Dermis blood vessel endothelial cell (primary cell): ENCODE results near the gene USP40. TPM values are rescaled to one million over a fixed set of nuclear protein-coding genes. Genes with fewer than 3 reads are reported as not detected.

Source experiments
- DNase-seq: peaks from one replicate; pipeline ENCODE4 v3.0.0; 2010
- total RNA-seq: library from RNA; depleted of rRNA; stranded (reverse); fragments of >200 nt; gene quantifications from 2 replicates; pipeline ENCODE4 v1.2.3, GENCODE V29; 2014

Gene USP40
- total RNA-seq, 1 donor from 2014 or later: 21.3 TPM

DNA sequence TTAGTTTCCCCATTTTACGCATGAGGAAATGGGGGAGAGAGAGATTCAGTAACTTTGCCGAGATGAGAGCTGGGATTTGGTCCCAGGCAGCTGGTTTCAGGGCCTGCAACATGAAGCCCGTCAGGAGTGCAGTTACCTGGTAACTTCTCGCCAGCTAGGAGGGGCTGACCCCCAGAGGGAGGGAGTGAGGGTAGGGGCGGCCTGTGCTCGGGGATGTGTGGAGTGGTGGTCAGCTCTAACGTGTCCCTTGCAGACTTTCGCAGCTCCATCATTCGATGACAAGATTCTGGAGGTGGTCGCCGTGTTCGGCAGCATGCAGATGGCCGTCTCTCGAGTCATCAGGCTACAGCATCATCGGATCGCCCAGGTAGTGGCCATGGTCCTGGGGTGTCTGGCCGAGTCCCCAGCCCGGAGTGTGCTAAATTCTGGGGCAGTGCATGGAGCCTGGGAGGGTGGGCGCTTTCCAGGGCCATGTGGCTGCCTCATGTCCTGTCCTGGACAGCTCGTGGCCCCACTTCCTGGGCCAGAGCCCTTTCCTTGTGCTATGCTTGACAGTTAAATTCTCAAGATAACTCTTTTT is 108.5 kb downstream of the USP40 start:
- no peak for DNase-seq

- no peak for DNase-seq
Measured at GRCh38 chr2:233457356-233457755, 109.2 kb downstream of the USP40 start.

DNA sequence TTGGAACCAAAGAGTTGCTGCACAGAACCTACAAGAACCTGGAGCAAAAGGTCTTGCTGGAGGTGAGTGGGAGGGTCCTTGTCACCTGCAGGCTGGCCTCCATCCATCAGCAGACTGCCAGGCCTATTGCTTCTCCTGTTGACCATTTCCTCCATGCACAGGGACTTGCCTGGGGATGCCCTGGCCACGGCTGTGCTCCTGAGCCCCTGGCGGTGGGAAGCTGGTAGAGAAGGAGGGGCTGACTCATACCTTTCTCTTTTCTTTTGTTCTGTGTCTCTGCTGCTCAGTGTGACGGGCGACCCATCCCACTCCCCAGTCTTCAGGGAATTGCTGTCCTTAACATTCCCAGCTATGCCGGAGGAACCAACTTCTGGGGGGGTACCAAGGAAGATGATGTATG is 109.6 kb downstream of the USP40 start:
- no peak for DNase-seq

DNA sequence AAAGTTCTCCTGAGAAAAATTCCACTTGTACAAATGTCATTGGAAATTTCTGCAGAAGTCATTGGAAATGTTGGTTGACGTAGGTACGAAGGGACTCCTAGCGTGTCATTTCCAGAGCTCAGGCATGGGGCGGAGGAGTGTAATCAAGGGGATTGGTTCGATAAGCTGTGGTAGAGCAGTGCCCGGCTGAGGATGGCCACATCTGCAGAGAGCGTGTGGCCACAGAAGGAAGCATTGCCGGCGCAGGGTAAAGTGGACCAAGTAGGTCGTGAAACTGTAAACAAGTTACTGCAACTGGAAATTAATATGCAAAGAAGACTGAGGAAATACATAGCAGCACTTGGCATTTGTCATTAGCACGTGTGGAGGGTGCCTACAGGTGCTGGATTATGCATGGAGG is 110.5 kb downstream of the USP40 start:
- DNase-seq: no peak

DNA sequence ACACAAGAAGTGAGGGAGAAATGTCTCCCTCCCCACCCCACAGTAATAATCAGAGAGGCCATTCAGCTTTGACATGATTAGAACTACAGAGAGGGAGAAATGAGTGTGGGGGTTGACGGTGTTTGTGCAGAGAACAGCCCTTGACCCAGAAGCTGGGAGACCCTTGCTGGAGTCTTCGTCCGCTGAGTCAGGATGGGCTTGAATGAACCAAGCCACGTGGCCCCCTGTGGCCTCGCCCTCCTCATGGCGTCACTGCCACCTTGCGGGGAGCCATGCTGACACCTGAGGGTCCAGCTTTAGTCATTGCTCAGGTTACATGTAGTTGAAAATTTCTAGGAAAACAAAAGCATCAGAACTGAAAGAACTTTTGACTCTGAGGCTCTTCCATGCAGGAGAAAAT is 111.1 kb downstream of the USP40 start:
- DNase-seq: no peak

DNA sequence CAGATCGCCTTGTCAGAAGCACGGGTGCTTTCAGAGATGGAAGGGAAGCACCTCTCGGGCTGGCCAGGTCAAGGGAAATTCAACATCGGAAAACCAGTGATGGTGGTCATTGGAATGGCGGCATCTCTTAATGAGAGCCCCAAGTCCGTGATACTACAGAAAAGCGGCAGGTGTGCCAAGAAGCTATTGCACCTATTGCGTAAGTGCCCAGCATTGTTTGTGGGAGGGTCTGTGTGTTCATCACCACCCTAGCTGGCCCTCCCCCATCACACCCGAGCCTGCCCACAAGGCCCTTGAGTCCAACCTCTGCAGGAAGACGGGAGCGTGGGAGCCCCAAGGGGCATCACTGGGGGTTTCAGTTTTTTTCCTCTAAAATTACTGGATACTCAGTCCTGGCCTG is 111.6 kb downstream of the USP40 start:
- no peak for DNase-seq

GRCh38 chr2:233453916-233454315 is 112.7 kb downstream of the USP40 start:
- DNase-seq: no peak

DNA sequence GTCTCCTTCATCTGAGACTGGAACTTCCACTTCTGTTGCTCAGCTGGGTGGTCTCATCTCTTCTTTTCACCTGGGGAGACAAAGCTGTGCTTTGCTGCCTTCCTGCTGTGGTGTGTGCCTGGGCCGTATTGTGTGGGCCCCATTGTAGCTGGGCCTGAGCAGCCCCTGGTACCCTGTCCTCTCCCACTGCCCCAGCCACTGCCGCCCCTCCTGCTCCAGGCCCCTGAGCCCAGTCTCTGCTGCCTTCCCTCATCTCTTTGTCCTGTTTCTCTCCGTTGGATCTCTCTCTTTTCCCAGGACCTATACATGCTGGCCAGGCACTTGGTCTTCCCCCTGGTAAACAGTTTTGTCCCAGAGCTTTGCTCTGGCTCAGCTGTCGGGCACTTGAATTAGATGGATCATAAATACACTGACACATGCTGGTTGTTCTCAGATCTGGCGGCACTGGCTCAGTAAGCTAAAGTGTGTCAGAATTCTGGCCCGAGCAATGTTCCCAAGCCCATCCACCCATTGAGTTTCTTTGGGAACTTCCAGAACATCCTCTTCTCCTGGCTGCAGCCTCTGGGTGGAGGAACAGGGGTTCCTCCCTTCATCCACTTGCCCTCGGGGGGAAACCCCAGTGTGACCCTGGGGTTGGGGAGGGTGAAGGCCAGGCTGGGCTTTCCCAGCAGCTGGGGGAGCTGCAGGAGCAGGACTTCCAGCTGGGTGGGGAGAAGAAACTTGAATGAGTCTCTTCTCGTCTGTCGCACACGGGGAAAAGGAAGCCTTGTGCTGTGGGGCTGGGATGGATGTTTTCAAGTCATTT is 113.3 kb downstream of the USP40 start:
- DNase-seq: no peak

- no peak for DNase-seq
Measured at GRCh38 chr2:233451950-233452349, 114.6 kb downstream of the USP40 start.

DNA sequence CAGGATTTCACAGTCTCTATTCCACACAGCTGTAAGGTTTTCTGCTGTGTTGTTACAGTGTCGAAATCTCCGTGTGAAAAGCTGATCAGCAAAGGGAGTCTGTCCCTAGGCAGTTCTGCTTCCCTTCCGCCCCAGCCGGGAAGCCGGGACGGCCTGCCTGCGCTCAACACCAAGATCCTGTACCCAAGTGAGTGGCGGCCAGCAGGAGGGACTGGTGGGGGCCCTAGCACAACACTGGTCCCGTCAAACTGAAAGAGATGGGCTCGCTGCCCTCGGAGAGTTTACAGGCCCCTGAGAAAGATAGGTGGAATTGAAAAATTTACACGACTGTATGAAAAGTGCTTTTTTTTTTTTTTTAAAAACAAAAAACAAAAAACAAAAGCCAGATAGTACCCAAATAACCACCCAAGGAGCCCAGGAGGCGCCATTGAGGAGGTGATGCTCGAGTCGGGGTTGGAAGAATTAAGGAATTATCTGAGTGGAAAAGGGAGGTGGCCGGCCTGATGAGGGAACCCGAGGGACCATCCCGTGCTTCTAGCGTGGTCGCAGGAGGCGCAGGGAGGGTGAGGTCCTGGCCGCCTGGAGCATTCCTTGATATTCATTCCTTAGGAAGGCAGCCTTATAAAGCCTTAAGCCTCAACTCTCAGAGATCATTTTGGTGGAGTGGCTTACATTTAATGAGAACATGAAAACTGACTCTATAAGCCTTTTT is 115.6 kb downstream of the USP40 start:
- DNase-seq: no peak

DNA sequence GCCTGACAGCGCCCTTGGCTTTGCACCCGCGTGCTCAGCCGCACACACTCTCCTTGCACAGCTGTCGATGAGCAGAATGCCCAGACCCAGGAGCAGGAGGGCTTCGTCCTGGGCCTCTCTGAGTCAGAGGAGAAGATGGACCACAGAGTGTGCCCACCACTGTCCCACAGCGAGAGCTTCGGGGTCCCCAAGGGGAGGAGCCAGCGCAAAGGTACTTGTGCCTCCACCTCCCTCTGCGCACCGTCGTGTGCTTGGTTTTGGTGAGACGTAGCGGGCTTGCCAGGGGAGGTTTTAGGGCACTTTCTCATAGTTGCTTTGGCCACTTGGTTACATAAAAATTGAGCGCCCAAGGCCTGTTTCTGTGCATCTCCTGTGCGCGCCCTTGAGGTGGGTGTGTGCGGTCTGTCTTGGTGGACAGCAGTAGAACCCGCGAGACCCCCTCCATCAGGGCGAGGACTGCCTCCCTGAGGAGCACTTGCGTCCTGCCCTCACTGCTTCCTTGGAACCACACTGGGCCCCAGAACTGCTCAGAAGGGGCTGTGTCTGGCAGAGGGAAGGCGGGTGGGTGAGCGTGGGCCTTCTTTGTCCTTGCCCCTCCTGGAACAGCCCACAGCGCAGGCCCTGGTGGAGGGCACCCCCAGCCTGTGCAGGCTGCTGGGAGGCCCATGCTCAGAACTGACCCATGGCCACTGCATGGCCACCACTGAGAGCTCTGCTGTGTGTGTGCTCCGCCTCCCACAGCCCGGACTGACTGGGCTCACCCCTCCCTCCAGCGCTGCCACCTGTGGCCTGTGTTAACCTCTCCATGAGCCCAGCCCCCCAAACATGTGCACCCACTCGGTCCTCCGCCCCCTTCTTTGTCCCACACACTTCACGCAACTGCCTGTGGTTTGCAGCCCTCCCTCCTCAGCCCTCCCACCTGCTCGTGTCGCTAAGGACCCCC is 116.4 kb downstream of the USP40 start:
- no peak for DNase-seq

- DNase-seq: peak; percentile 70
Measured at GRCh38 chr2:233449081-233449901, 117.3 kb downstream of the USP40 start.

DNA sequence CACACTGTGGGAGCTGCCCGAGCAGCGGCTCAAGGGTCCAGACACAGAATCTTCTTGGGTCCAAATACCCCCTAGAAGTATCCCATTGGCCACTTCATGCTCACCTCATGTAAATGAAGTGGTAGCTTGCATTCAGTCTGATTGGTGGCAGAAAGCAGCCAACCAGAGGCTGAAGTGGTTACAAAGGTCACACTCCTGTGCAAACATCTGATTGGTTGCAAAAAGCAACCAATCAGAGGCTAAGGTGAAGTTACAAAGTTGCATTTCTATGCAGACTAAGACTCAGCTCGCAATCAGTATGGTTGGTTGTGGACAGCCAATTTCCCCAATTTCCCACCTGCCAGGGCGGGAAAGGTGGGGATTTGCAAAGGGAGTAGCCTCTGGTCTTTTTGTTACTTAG is 118.0 kb downstream of the USP40 start:
- DNase-seq: no peak

- DNase-seq: peak; percentile 32
Measured at GRCh38 chr2:233448220-233448559, 118.4 kb downstream of the USP40 start.

- DNase-seq: no peak
Measured at GRCh38 chr2:233447506-233448219, 118.9 kb downstream of the USP40 start.

GRCh38 chr2:233446606-233447305 is 119.8 kb downstream of the USP40 start:
- no peak for DNase-seq

- no peak for DNase-seq
Measured at GRCh38 chr2:233446121-233446520, 120.5 kb downstream of the USP40 start.

GRCh38 chr2:233445152-233445830 is 121.3 kb downstream of the USP40 start:
- DNase-seq: no peak

GRCh38 chr2:233444501-233444900 is 122.1 kb downstream of the USP40 start:
- no peak for DNase-seq
